NCI-H345 treated with DMSO at 0.1 percent for 48 hours (cell line): ENCODE measurements around the gene TRMT61A.

ENCODE experiments used
- DNase-seq: peaks from one replicate; lab custom pipeline; 2025; ENCODE audit not compliant: unreplicated experiment; lab: John Stamatoyannopoulos, UW

Gene TRMT61A

GRCh38 chr14:103545915-103546651 lies 17.1 kb downstream of the TRMT61A start:
- no peak for DNase-seq

- peak; percentile 22 for DNase-seq
These were observed 17.9 kb downstream of the TRMT61A start for GRCh38 chr14:103546652-103547454.

- no peak for DNase-seq
These were observed 18.5 kb downstream of the TRMT61A start for GRCh38 chr14:103547455-103547940.

- no peak for DNase-seq
These were observed 19.0 kb downstream of the TRMT61A start for GRCh38 chr14:103547941-103548462.

DNA sequence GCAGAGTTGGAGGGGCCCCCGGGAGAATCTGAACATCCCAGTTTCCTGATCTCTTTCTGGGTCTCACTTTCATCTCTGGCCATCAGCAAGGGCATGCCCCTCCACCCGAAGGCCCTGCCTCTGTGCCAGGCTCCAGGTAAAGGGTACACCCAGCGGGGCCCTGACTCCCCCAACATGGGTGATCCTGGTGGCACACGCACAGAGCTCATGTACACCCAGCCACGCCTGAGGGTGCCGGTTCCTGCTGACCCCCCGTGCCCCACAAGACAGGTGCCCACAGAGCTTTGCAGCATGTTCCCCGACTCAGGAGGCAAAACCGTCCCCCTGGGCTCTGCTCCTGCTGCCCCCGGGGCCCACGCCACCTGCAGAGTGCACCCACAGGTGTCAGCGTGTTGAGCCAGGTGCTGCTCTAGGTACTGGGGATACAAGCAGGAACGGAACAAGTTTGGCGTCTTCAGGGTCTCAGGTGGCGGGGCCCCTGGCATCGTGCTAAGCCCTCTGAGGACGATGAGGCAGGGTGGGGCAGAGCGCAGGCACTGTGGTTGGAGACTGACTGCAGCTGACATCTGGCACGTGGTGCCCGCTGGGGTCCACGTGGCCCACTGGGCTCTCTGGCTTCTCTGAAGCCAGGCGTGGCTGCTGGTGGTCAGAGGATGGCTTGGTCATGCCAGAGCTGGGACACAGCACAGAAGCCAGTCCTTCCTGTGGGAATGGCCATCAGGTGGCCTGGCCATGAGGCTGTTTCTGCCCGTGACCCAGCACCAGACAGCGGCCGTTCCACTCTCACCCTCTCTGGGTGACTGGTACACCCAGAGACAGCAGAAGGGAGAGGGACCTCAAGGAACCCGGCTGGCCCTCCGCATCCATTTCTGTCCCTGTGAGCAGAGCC lies 19.7 kb downstream of the TRMT61A start:
- no peak for DNase-seq

GRCh38 chr14:103549361-103550311 lies 20.6 kb downstream of the TRMT61A start:
- no peak for DNase-seq

GRCh38 chr14:103550451-103551337 lies 21.7 kb downstream of the TRMT61A start:
- peak; percentile 39 for DNase-seq

DNA sequence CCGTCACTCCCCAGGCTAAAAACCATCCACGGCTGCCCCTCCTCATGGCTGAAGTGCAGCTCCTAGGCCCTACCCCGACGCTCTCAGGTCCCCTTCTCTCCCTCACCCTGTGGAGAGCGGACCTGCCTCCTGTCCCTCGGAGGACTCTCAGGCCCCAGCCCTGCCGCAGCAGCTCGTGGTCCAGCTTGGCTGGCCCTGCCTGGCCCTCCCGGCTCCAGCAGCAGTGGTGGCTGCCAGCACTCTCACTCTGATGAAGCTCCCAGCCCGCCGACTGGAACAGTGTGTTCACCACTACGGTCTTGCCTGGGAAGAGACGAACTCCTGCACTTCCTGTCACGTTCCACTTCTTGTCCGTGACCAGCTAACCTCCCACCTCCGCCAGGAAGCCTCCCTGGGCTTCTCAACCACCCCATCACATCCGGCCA lies 22.4 kb downstream of the TRMT61A start:
- DNase-seq: no peak

GRCh38 chr14:103552011-103552845 lies 23.2 kb downstream of the TRMT61A start:
- no peak for DNase-seq

DNA sequence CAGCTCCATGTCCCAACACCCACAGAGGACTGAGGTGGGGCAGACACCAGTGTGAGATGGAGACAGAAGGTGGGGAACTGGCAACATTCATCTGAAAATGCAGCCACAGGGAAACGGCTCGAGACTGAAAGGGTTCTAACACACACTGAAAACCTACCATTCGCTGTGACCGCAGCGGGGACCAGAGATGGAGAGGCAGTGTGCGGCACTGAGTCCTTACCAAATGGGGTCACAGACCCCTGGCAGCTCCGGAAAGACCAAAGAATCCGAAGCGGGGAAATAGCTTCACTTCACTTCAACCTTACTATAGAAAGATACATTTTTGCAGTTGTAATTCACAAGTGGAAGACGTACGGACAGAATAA lies 23.8 kb downstream of the TRMT61A start:
- DNase-seq: no peak

GRCh38 chr14:103555559-103556337 lies 26.8 kb downstream of the TRMT61A start:
- DNase-seq: no peak

- peak; percentile 21 for DNase-seq
These were observed 28.2 kb downstream of the TRMT61A start for GRCh38 chr14:103556946-103557758.

DNA sequence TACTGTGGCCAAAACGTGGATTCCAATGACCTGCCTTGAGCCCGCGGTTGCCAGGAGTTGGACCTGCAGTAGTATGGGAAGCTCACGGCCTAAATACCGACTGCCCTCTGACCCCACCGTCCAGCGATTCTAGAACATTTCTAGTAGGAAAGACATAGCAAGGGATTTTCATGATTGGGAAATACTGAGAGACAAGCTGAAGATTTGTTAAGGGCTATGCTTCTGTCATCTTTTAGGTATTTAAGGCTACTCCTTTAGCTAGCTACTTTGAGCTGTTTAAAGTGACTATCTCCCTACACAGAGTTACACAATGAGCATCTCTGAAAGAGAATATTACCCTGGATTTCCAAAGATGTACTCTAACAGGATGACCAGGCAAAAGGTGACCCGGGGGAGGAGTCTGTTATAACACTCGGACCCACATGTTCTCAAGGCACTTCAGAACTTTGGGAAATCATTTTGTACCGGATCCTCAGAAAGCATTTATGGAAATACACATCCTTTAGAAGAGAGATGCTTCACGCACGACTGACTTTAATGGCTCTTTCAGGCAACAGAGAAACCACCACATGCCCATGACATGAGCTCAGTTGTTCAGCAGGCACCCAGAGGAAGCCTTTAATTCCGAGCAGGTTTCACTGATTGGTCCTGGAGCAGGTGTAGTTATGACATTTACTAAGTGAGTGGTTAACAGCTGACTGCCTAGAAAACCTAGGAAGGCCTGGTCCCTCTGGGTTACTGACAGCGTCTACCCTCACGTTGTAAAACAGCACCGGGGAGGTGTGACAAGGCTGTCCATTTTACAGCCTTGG lies 29.3 kb downstream of the TRMT61A start:
- no peak for DNase-seq

- no peak for DNase-seq
These were observed 30.8 kb downstream of the TRMT61A start for GRCh38 chr14:103559766-103560165.

- DNase-seq: no peak
These were observed 31.7 kb downstream of the TRMT61A start for GRCh38 chr14:103560691-103561090.
